Upper lobe of right lung (tissue), 1 donor: ENCODE measurements around the gene HACD1. TPM values are rescaled to one million over a fixed set of nuclear protein-coding genes. Genes with fewer than 3 reads are reported as not detected.

Experiments
- ATAC-seq: fragments of 200-7000 bp; cut with Tn5 transposase; one replicate; pipeline ENCODE4 v1.9.1; 2020; ENCODE audit warnings: mild to moderate bottlenecking, moderate library complexity
- DNase-seq: peaks from one replicate; pipeline ENCODE4 v3.0.0-alpha.2; 2020
- H3K27ac ChIP-seq: fragments of 200-600 bp; one replicate; pipeline ENCODE4 v1.8.0; 2022
- H3K27me3 ChIP-seq: fragments of 200-600 bp; one replicate; pipeline ENCODE4 v1.8.0; 2022; ENCODE audit warnings: mild to moderate bottlenecking
- H3K36me3 ChIP-seq: fragments of 200-600 bp; one replicate; pipeline ENCODE4 v1.8.0; 2022
- H3K4me1 ChIP-seq: fragments of 200-600 bp; one replicate; pipeline ENCODE4 v1.8.0; 2022
- H3K4me3 ChIP-seq: fragments of 200-600 bp; one replicate; pipeline ENCODE4 v1.8.0; 2022; ENCODE audit warnings: mild to moderate bottlenecking
- H3K9me3 ChIP-seq: fragments of 200-600 bp; one replicate; pipeline ENCODE4 v1.8.0; 2022
- intact Hi-C: fragments of 100-400 bp; cut with DNase I; formaldehyde crosslinking; loops from one replicate; pipeline ENCODE4 v1.11.0; 2022
- total RNA-seq: library from RNA; stranded (reverse); fragmentation: NEBNext Ultra II Directional; extraction: Animal tissue kit (Norgen Biotek cat#: 25700); gene quantifications from one replicate; pipeline ENCODE4 v1.2.1, GENCODE V29; 2021
- TF ChIP-seq, protein P1 (sequence below): fragments of 200-600 bp; IDR thresholded peaks from one replicate; pipeline ENCODE4 v1.8.0; 2022; ENCODE audit warnings: antibody characterized with exemption
- donor health status: DM: no; HTN: yes; CAD: no; lungs with severe emphysema.

The HACD1 gene
- total RNA-seq, 1 donor from 2014 or later: 34.3 TPM

DNA sequence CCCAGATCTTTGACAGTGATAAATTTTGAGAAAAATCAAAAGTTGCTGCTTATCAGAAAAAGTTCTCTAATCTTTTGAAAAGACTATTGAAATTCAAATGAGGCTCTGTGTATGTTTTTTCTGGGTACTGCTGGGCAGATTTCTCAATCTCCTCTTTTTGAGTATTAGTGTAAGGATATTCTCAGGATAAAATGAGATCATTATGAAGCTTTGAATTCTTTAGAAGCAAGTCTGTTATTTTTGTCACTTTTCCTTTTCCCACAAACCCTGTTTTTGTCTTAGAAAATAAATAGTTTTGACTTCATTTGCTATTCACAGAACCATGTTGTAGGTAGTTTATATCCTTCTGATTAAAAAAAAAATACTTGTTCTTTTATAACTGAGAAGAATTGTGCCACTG, 34.7 kb upstream of the HACD1 start:
- Histone ChIP-seq H3K27me3 (no peaks in the 10 kb centered on the region), H3K36me3 (no peaks in the 10 kb centered on the region), H3K9me3 (no peaks in the 10 kb centered on the region), H3K4me3 (no peak overlapping the region), H3K4me1 (peaks cover 31% of the 10 kb centered on the region), H3K27ac (no peak overlapping the region)
- intact Hi-C loops: no loop called here
- TF ChIP-seq, protein P1, sequence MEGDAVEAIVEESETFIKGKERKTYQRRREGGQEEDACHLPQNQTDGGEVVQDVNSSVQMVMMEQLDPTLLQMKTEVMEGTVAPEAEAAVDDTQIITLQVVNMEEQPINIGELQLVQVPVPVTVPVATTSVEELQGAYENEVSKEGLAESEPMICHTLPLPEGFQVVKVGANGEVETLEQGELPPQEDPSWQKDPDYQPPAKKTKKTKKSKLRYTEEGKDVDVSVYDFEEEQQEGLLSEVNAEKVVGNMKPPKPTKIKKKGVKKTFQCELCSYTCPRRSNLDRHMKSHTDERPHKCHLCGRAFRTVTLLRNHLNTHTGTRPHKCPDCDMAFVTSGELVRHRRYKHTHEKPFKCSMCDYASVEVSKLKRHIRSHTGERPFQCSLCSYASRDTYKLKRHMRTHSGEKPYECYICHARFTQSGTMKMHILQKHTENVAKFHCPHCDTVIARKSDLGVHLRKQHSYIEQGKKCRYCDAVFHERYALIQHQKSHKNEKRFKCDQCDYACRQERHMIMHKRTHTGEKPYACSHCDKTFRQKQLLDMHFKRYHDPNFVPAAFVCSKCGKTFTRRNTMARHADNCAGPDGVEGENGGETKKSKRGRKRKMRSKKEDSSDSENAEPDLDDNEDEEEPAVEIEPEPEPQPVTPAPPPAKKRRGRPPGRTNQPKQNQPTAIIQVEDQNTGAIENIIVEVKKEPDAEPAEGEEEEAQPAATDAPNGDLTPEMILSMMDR: no peak
- ATAC-seq: no peak
- DNase-seq: no peak

DNA sequence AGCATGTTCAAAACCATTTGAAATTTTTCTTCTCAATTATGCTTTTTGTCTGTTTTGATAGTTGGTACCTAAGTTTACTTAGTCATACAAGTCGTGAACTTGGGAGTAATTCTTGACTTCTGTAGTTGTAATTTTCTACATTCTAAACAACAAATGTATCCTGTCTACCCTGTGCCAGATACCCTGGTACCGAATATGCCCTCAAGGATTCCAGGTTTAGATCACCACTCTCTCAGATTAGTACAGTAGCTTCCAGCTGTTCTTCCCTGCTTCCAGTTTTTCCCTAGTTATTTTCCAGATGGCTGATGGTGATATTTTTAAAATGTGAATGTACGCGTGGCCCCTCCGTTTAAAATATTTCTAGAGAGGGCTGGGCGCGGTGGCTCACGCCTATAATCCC, 33.2 kb upstream of the HACD1 start:
- DNase-seq: no peak
- ATAC-seq: no peak
- intact Hi-C loops: no loop called here

DNA sequence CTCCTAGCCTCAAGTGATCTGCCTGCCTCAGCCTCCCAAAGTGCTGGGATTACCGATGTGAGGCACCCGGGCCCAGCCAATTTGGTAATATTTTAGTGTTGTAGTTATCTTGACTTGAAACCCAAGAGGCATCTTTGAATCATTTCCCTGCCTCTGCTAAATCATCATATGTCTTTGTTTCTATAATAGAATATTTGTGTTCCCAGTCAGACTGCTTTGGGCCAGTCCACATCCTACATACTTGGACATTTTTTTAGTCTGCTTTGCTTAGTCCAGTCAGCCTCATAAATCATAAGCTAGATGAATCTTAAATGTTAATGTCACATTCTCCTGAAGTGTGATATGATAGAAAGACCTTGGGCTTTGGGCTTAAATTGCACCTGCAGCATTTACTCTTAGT, 32.7 kb upstream of the HACD1 start:
- no peak for ATAC-seq
- TF ChIP-seq, protein P1: no peak
- H3K9me3 ChIP-seq: no peaks in the 10 kb centered on the region
- intact Hi-C loops: no loop called here
- H3K27ac ChIP-seq: no peak overlapping the region
- no peaks in the 10 kb centered on the region for H3K27me3 ChIP-seq
- peaks cover 45% of the 10 kb centered on the region for H3K4me1 ChIP-seq
- DNase-seq: no peak
- H3K4me3 ChIP-seq: no peak overlapping the region
- no peaks in the 10 kb centered on the region for H3K36me3 ChIP-seq

More for the DNA sequence above, 33.2 kb upstream of the HACD1 start:
- Histone ChIP-seq H3K4me1 (peaks cover 40% of the 10 kb centered on the region), H3K4me3 (no peak overlapping the region), H3K27me3 (no peaks in the 10 kb centered on the region), H3K27ac (no peak overlapping the region), H3K9me3 (no peaks in the 10 kb centered on the region), H3K36me3 (no peaks in the 10 kb centered on the region)
- TF ChIP-seq, protein P1: no peak

DNA sequence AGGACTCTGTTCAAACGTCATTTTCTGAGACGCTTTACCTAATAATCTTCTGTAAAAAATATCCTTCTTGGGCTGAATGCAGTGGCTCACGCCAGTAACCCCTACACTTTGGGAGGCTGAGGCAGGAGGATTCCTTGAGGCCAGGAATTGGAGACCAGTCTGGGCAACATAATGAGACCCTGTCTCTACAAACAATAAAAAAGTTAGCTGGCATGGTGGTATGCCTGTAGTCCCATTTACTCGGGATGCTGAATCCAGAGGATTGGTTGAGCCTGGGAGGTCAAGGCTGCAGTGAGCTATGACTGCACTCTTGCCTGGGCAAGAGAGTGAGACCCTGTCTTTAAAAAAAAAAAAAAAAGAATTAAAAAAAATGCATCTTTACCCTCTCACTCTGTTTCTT, 31.9 kb upstream of the HACD1 start:
- DNase-seq: no peak
- H3K4me1 ChIP-seq: peaks cover 39% of the 10 kb centered on the region

DNA sequence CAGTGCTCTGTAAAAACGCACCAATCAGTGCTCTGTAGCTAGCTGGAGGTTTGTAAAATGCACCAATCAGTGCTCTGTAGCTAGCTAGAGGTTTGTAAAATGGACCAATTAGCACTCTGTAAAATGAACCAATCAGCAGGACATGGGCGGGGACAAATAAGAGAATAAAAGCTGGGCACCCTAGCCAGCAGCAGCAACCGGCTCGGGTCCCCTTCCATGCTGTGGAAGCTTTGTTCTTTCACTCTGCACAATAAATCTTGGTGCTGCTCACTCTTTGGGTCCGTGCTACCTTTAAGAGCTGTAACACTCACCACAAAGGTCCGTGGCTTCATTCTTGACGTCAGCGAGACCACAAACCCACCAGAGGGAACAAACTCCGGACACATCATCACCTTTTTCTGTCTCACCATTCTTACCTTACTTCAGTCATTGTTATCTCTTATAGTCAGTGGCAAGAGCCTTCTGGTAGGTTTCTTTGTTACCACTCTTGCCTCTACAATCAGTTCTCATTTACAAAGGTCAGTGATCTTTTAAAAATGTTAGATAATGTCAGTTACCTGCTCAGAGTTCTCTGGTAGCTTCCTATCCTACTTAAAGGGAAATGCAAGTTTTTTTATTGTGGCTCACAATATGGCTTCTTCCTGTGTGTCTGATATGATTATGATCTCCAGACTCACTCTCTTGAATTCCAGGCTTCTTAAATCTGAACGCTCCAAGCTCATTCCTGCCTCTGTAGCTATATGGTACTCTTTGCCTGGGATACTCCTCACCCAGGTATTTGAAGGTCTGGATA, 31.3 kb upstream of the HACD1 start:
- Histone ChIP-seq H3K4me1 (peaks cover 39% of the 10 kb centered on the region), H3K9me3 (no peaks in the 10 kb centered on the region), H3K36me3 (no peaks in the 10 kb centered on the region), H3K27ac (no peak overlapping the region), H3K4me3 (no peak overlapping the region), H3K27me3 (no peaks in the 10 kb centered on the region)
- TF ChIP-seq, protein P1: no peak
- no peak for ATAC-seq
- no peak for DNase-seq
- intact Hi-C loops: no loop called here

More for the DNA sequence above, 31.9 kb upstream of the HACD1 start:
- Histone ChIP-seq H3K9me3 (no peaks in the 10 kb centered on the region), H3K36me3 (no peaks in the 10 kb centered on the region), H3K27me3 (no peaks in the 10 kb centered on the region), H3K4me3 (no peak overlapping the region), H3K27ac (no peak overlapping the region)
- ATAC-seq: no peak
- TF ChIP-seq, protein P1: no peak
- intact Hi-C loops: no loop called here
